ENCODE results near the gene HEATR3.

Gene HEATR3

DNA sequence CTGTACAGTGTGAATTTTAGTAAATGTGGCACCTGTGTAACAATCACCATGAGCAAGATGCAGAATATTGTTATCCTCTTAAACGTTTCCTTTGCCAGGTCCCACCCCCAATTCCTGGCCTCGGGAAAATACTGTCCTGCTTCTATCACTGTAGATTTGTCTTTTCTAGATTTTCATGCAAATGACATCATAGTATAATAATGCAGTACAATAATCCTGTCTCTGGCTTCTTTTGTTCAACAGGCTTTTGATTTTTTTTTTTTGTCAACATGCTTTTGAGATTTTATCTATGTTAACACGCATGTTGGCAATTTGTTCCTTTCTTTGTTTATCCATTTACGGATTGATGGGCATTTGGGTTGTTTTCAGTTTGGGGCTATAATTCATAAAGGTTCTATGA, 20.4 kb upstream of the HEATR3 start:
- Histone ChIP-seq H3K4me2 (no peak overlapping the region), H3K27ac (no peak overlapping the region), H3K36me3 (ENCODE audit: insufficient read depth) (no peaks in the 10 kb centered on the region), H3K4me1 (ENCODE audit: low read depth, poor library complexity, severe bottlenecking) (no peaks in the 10 kb centered on the region), H4K20me1 (ENCODE audit: insufficient read depth) (no peaks in the 10 kb centered on the region), H3K4me3 (IDR thresholded peaks at IDR 0.05; ENCODE audit: insufficient read depth, low read depth, low read length) (no peak overlapping the region), H3K27me3 (ENCODE audit: insufficient read depth, low read depth) (no peaks in the 10 kb centered on the region), H3K79me2 (ENCODE audit: insufficient read depth, low read depth) (no peaks in the 10 kb centered on the region), H3K9ac (no peak overlapping the region), H2AFZ (ENCODE audit: low read depth) (no peak overlapping the region)
- TF ChIP-seq CTCF (conservative IDR thresholded peaks at IDR 0.05; ENCODE audit: low read depth, low read length) = no peak

- Histone ChIP-seq H3K36me3 (ENCODE audit: insufficient read depth) (no peaks in the 10 kb centered on the region), H3K4me3 (IDR thresholded peaks at IDR 0.05; ENCODE audit: insufficient read depth, low read depth, low read length) (no peak overlapping the region), H3K4me1 (ENCODE audit: low read depth, poor library complexity, severe bottlenecking) (no peaks in the 10 kb centered on the region), H3K27ac (no peak overlapping the region), H3K9ac (no peak overlapping the region), H3K4me2 (no peak overlapping the region), H3K79me2 (ENCODE audit: insufficient read depth, low read depth) (no peaks in the 10 kb centered on the region), H3K27me3 (ENCODE audit: insufficient read depth, low read depth) (no peaks in the 10 kb centered on the region), H2AFZ (ENCODE audit: low read depth) (no peak overlapping the region), H4K20me1 (ENCODE audit: insufficient read depth) (no peaks in the 10 kb centered on the region)
- TF ChIP-seq CTCF (conservative IDR thresholded peaks at IDR 0.05; ENCODE audit: low read depth, low read length) = no peak
Measured at GRCh38 chr16:50046853-50047252, 18.9 kb upstream of the HEATR3 start.

- no peak overlapping the region for H3K9ac ChIP-seq
- no peak overlapping the region for H2AFZ ChIP-seq (ENCODE audit: low read depth)
- no peaks in the 10 kb centered on the region for H3K79me2 ChIP-seq (ENCODE audit: insufficient read depth, low read depth)
- H3K4me1 ChIP-seq (ENCODE audit: low read depth, poor library complexity, severe bottlenecking) = no peaks in the 10 kb centered on the region
- H3K27ac ChIP-seq = no peak overlapping the region
- H3K27me3 ChIP-seq (ENCODE audit: insufficient read depth, low read depth) = no peaks in the 10 kb centered on the region
- H3K4me2 ChIP-seq = no peak overlapping the region
- no peak overlapping the region for H3K4me3 ChIP-seq (IDR thresholded peaks at IDR 0.05; ENCODE audit: insufficient read depth, low read depth, low read length)
- no peak for TF ChIP-seq CTCF (conservative IDR thresholded peaks at IDR 0.05; ENCODE audit: low read depth, low read length)
- H4K20me1 ChIP-seq (ENCODE audit: insufficient read depth) = no peaks in the 10 kb centered on the region
- no peaks in the 10 kb centered on the region for H3K36me3 ChIP-seq (ENCODE audit: insufficient read depth)
Measured at GRCh38 chr16:50047864-50048263, 17.9 kb upstream of the HEATR3 start.

DNA sequence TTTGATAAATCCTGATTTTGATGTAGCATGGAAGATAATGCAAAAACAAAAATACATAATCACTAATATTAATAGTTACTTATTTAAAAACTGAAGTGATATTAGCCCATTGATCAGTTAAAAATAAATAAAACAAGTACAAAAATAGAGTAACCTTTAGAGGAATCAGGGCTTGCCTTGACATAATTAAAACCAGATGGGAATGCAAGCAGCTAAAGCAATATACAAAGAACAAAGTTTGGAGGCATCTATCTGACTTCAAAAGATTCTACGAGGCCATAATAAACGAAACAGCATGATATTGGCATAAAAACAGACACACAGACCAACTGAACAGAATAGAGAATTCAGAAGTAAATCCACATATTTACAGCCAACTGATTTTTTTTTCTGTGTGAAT, 15.0 kb upstream of the HEATR3 start:
- Histone ChIP-seq H3K4me2 (no peak overlapping the region), H2AFZ (ENCODE audit: low read depth) (no peak overlapping the region), H4K20me1 (ENCODE audit: insufficient read depth) (no peaks in the 10 kb centered on the region), H3K79me2 (ENCODE audit: insufficient read depth, low read depth) (no peaks in the 10 kb centered on the region), H3K36me3 (ENCODE audit: insufficient read depth) (no peaks in the 10 kb centered on the region), H3K9ac (no peak overlapping the region), H3K4me3 (IDR thresholded peaks at IDR 0.05; ENCODE audit: insufficient read depth, low read depth, low read length) (no peak overlapping the region), H3K27me3 (ENCODE audit: insufficient read depth, low read depth) (no peaks in the 10 kb centered on the region), H3K4me1 (ENCODE audit: low read depth, poor library complexity, severe bottlenecking) (no peaks in the 10 kb centered on the region), H3K27ac (no peak overlapping the region)
- TF ChIP-seq CTCF (conservative IDR thresholded peaks at IDR 0.05; ENCODE audit: low read depth, low read length) = no peak

GRCh38 chr16:50056226-50056625, 9.5 kb upstream of the HEATR3 start:
- H3K4me3 ChIP-seq (IDR thresholded peaks at IDR 0.05; ENCODE audit: insufficient read depth, low read depth, low read length) = no peak overlapping the region
- H3K9ac ChIP-seq = no peak overlapping the region
- H3K4me1 ChIP-seq (ENCODE audit: low read depth, poor library complexity, severe bottlenecking) = no peaks in the 10 kb centered on the region
- H3K27me3 ChIP-seq (ENCODE audit: insufficient read depth, low read depth) = no peaks in the 10 kb centered on the region
- H3K79me2 ChIP-seq (ENCODE audit: insufficient read depth, low read depth) = no peaks in the 10 kb centered on the region
- no peak overlapping the region for H3K4me2 ChIP-seq
- no peak overlapping the region for H3K27ac ChIP-seq
- TF ChIP-seq CTCF (conservative IDR thresholded peaks at IDR 0.05; ENCODE audit: low read depth, low read length) = no peak
- H4K20me1 ChIP-seq (ENCODE audit: insufficient read depth) = no peaks in the 10 kb centered on the region
- H2AFZ ChIP-seq (ENCODE audit: low read depth) = no peak overlapping the region
- H3K36me3 ChIP-seq (ENCODE audit: insufficient read depth) = no peaks in the 10 kb centered on the region

Data from KMS-11 (cell line).